ENCODE measurements around the gene PTDSS2. TPM values are rescaled to one million over a fixed set of nuclear protein-coding genes. Genes with fewer than 3 reads are reported as not detected.

Gene PTDSS2
- polyA plus RNA-seq, 4 donors, result 9.5 to 20.3 (median 15.4) TPM

DNA sequence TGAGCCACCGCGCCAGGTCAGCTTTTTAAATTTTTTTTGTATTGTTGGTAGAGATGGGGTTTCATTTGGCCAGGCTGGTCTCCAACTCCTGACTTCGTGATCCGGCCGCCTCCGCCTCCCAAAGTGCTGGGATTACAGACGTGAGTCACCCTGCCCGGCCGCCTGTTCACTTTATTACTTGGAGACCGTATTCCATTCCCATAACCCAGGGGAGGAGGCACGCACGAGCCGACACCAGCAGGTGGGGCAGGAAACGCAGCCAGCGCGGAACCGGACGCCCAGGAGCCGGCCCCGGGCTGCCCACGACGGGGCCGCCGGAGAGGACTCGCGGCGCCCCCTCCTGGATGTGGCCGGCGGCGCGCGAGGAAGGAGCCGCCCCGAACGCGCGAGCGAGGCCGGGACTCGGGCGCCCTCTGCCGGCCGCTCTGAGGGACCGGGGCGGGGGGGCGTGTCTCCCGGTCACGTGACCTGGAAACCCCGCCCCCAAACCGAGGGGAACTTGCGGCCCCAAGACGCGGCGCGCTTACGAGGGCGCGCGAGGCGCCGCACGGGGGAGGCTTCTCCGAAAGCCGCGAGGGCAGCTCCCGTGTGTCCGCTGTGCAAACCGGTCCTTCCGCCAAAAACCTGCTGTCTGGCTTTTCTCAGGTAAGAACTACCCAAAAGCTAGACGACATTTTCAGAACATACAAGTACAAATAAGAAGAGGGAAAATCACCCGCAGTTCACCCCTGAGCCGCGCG lies 68.6 kb downstream of the PTDSS2 start:
- Histone ChIP-seq H3K36me3 (ENCODE audit: control insufficient read depth in 3 of 3, insufficient read depth in 2 of 3, low read depth in 1 of 3, low read length in 3 of 3) (peaks cover 0 to 19% (median 0%) of the 10 kb centered on the region in 3 donors), H3K27me3 (ENCODE audit: control insufficient read depth in 3 of 3, insufficient read depth in 3 of 3, low read length in 3 of 3) (no peaks in the 10 kb centered on the region), H3K27ac (ENCODE audit: low read depth in 1 of 3, low read length in 2 of 3) (peak overlapping the region; percentile 24 to 83 (median 81)), H3K4me1 (ENCODE audit: control insufficient read depth in 3 of 3, insufficient read depth in 2 of 3, low read depth in 1 of 3, low read length in 2 of 3) (no peaks in the 10 kb centered on the region), H3K4me3 (ENCODE audit: low read depth in 1 of 3, low read length in 3 of 3) (peak overlapping the region in 1 of 3 donors; percentile 27), H3K9me3 (ENCODE audit: control insufficient read depth in 2 of 2, insufficient read depth in 1 of 2, low read depth in 1 of 2, low read length in 1 of 2) (peaks cover 0 to 40% of the 10 kb centered on the region in 2 donors)
- FAIRE-seq (no peak), DNase-seq (peak; percentile 93 to 97)
- WGBS, 3 donors, result 6 to 11% (median 6%) methylated on average over 43 to 74 of the region's 74 CpGs

DNA sequence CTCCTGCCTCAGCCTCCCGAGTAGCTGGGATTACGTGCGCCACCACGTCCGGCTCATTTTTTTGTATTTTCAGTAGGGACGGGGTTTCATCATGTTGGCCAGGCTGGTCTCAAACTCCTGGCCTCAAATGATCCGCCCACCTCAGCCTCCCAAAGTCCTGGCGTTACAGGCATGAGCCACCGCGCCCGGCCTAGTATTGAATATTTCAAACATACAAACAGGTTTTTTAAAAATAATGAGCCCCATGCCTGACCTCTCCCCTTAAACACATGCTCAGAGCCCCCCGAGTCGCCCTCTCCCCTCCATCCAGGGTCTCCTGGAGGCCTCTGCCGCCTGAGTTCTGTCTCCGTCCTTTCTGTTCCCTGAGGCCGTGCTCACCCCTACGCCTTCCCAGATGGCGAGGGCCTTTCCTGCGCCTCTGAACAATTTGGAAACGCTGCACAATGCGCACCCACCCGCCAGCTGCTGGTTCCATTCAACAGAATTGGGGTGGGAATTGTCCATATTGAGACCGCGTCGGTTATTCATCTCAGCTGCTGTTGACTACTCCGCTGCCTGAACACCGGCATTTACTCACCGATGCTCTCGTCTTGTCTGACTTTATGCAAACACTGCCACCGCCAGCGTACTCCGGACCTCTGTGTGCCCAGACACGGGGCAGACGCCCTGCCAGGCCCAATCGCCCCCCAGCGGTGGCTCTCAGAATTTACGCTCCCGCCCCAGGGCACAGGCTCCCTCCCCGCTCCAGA lies 70.5 kb downstream of the PTDSS2 start:
- H3K4me3 ChIP-seq (ENCODE audit: low read depth in 1 of 3, low read length in 3 of 3), result no peak overlapping the region
- no peaks in the 10 kb centered on the region for H3K27me3 ChIP-seq (ENCODE audit: control insufficient read depth in 3 of 3, insufficient read depth in 3 of 3, low read length in 3 of 3)
- 93 to 94% (median 93%) methylated on average over 39 of the region's 39 CpGs for whole genome bisulfite sequencing, 3 donors
- DNase-seq, result no peak
- no peaks in the 10 kb centered on the region for H3K4me1 ChIP-seq (ENCODE audit: control insufficient read depth in 3 of 3, insufficient read depth in 2 of 3, low read depth in 1 of 3, low read length in 2 of 3)
- H3K27ac ChIP-seq (ENCODE audit: low read depth in 1 of 3, low read length in 2 of 3), result no peak overlapping the region
- no peak for FAIRE-seq
- H3K9me3 ChIP-seq (ENCODE audit: control insufficient read depth in 2 of 2, insufficient read depth in 1 of 2, low read depth in 1 of 2, low read length in 1 of 2), result peaks cover 0 to 37% of the 10 kb centered on the region in 2 donors
- peaks cover 0 to 3% (median 0%) of the 10 kb centered on the region in 3 donors for H3K36me3 ChIP-seq (ENCODE audit: control insufficient read depth in 3 of 3, insufficient read depth in 2 of 3, low read depth in 1 of 3, low read length in 3 of 3)

GRCh38 chr11:521177-521688 lies 71.2 kb downstream of the PTDSS2 start:
- WGBS, 3 donors, result 87 to 93% (median 91%) methylated on average over 10 of the region's 10 CpGs
- FAIRE-seq, result no peak
- no peak for DNase-seq
- H3K36me3 ChIP-seq (ENCODE audit: control insufficient read depth in 3 of 3, insufficient read depth in 2 of 3, low read depth in 1 of 3, low read length in 3 of 3), result peaks cover 0 to 3% (median 0%) of the 10 kb centered on the region in 3 donors
- no peak overlapping the region for H3K27ac ChIP-seq (ENCODE audit: low read depth in 1 of 3, low read length in 2 of 3)
- no peak overlapping the region for H3K4me3 ChIP-seq (ENCODE audit: low read depth in 1 of 3, low read length in 3 of 3)
- no peaks in the 10 kb centered on the region for H3K27me3 ChIP-seq (ENCODE audit: control insufficient read depth in 3 of 3, insufficient read depth in 3 of 3, low read length in 3 of 3)
- no peaks in the 10 kb centered on the region for H3K4me1 ChIP-seq (ENCODE audit: control insufficient read depth in 3 of 3, insufficient read depth in 2 of 3, low read depth in 1 of 3, low read length in 2 of 3)
- peaks cover 0 to 34% of the 10 kb centered on the region in 2 donors for H3K9me3 ChIP-seq (ENCODE audit: control insufficient read depth in 2 of 2, insufficient read depth in 1 of 2, low read depth in 1 of 2, low read length in 1 of 2)

- 45 to 77% (median 68%) methylated on average over 17 of the region's 17 CpGs for WGBS, 3 donors
- no peak for DNase-seq
- no peak for FAIRE-seq
- Histone ChIP-seq H3K4me1 (ENCODE audit: control insufficient read depth in 3 of 3, insufficient read depth in 2 of 3, low read depth in 1 of 3, low read length in 2 of 3) (no peaks in the 10 kb centered on the region), H3K27ac (ENCODE audit: low read depth in 1 of 3, low read length in 2 of 3) (no peak overlapping the region), H3K36me3 (ENCODE audit: control insufficient read depth in 3 of 3, insufficient read depth in 2 of 3, low read depth in 1 of 3, low read length in 3 of 3) (peaks cover 0 to 21% (median 0%) of the 10 kb centered on the region in 3 donors), H3K4me3 (ENCODE audit: low read depth in 1 of 3, low read length in 3 of 3) (no peak overlapping the region), H3K9me3 (ENCODE audit: control insufficient read depth in 2 of 2, insufficient read depth in 1 of 2, low read depth in 1 of 2, low read length in 1 of 2) (peaks cover 0 to 3% of the 10 kb centered on the region in 2 donors), H3K27me3 (ENCODE audit: control insufficient read depth in 3 of 3, insufficient read depth in 3 of 3, low read length in 3 of 3) (no peaks in the 10 kb centered on the region)
Observed at GRCh38 chr11:526192-526591, 76.1 kb downstream of the PTDSS2 start.

GRCh38 chr11:528166-528814 lies 78.2 kb downstream of the PTDSS2 start:
- H3K27ac ChIP-seq (ENCODE audit: low read depth in 1 of 3, low read length in 2 of 3), result no peak overlapping the region
- FAIRE-seq (no peak), DNase-seq (no peak)
- no peaks in the 10 kb centered on the region for H3K27me3 ChIP-seq (ENCODE audit: control insufficient read depth in 3 of 3, insufficient read depth in 3 of 3, low read length in 3 of 3)
- H3K36me3 ChIP-seq (ENCODE audit: control insufficient read depth in 3 of 3, insufficient read depth in 2 of 3, low read depth in 1 of 3, low read length in 3 of 3), result peaks cover 3 to 42% (median 7%) of the 10 kb centered on the region in 3 donors
- no peaks in the 10 kb centered on the region for H3K4me1 ChIP-seq (ENCODE audit: control insufficient read depth in 3 of 3, insufficient read depth in 2 of 3, low read depth in 1 of 3, low read length in 2 of 3)
- H3K4me3 ChIP-seq (ENCODE audit: low read depth in 1 of 3, low read length in 3 of 3), result no peak overlapping the region
- 82 to 84% (median 83%) methylated on average over 30 of the region's 30 CpGs for WGBS, 3 donors
- no peaks in the 10 kb centered on the region for H3K9me3 ChIP-seq (ENCODE audit: control insufficient read depth in 2 of 2, insufficient read depth in 1 of 2, low read depth in 1 of 2, low read length in 1 of 2)

DNA sequence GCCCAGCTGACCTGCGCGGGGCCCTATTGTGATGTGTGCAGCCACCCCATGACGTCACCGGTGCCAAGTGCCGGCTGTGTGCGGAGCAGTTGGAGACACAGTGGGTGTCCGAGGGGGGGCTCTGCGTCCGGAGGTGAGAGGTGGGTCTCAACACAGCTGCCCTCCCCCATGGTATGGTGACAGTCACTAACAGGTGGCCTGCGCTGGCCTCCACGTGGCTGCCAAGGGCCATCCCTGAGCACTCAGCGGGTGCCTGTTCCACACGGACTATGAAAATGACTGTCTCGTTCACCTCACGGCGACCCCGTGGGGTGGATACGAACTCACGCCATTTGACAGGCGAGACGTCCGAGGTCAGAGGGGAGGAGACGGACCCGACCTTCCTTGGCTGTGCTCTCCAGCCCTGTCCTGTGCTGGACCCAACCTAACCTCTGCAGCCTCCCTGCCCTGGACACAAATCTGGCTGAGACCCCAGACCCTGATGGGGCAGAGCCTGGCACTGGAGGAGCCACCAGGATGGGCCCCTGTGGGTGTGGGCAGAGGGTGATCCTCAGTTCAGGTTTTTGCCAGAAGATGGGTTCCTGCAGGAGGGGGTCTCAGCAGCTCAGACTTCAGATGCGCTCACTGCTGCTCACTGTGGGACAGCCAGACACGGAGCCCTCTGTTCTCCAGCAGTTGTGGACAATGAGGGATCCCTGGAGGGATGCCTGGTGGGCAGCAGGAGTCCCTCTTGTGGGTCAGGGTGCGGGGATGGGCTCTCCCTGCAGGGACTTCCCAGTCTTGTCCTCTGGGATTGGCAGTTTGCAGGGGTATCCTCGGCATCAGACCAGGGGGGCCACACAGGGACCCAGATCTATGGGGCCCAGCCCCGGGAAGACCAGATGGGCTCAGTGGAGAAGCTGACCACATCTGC lies 79.0 kb downstream of the PTDSS2 start:
- Histone ChIP-seq H3K4me3 (ENCODE audit: low read depth in 1 of 3, low read length in 3 of 3) (no peak overlapping the region), H3K4me1 (ENCODE audit: control insufficient read depth in 3 of 3, insufficient read depth in 2 of 3, low read depth in 1 of 3, low read length in 2 of 3) (no peaks in the 10 kb centered on the region), H3K36me3 (ENCODE audit: control insufficient read depth in 3 of 3, insufficient read depth in 2 of 3, low read depth in 1 of 3, low read length in 3 of 3) (peaks cover 3 to 49% (median 10%) of the 10 kb centered on the region in 3 donors), H3K27ac (ENCODE audit: low read depth in 1 of 3, low read length in 2 of 3) (no peak overlapping the region), H3K9me3 (ENCODE audit: control insufficient read depth in 2 of 2, insufficient read depth in 1 of 2, low read depth in 1 of 2, low read length in 1 of 2) (no peaks in the 10 kb centered on the region), H3K27me3 (ENCODE audit: control insufficient read depth in 3 of 3, insufficient read depth in 3 of 3, low read length in 3 of 3) (no peaks in the 10 kb centered on the region)
- 60 to 75% (median 74%) methylated on average over 28 to 29 of the region's 29 CpGs for WGBS, 3 donors
- FAIRE-seq, result no peak
- DNase-seq, result no peak

- Histone ChIP-seq H3K36me3 (ENCODE audit: control insufficient read depth in 3 of 3, insufficient read depth in 2 of 3, low read depth in 1 of 3, low read length in 3 of 3) (peaks cover 3 to 53% (median 10%) of the 10 kb centered on the region in 3 donors), H3K9me3 (ENCODE audit: control insufficient read depth in 2 of 2, insufficient read depth in 1 of 2, low read depth in 1 of 2, low read length in 1 of 2) (no peaks in the 10 kb centered on the region), H3K27ac (ENCODE audit: low read depth in 1 of 3, low read length in 2 of 3) (no peak overlapping the region), H3K4me3 (ENCODE audit: low read depth in 1 of 3, low read length in 3 of 3) (no peak overlapping the region), H3K27me3 (ENCODE audit: control insufficient read depth in 3 of 3, insufficient read depth in 3 of 3, low read length in 3 of 3) (no peaks in the 10 kb centered on the region), H3K4me1 (ENCODE audit: control insufficient read depth in 3 of 3, insufficient read depth in 2 of 3, low read depth in 1 of 3, low read length in 2 of 3) (peaks cover 0 to 4% (median 0%) of the 10 kb centered on the region in 3 donors)
- FAIRE-seq (no peak), DNase-seq (no peak)
- 74 to 83% (median 79%) methylated on average over 17 to 18 of the region's 18 CpGs for WGBS, 3 donors
Observed at GRCh38 chr11:529728-530411, 79.8 kb downstream of the PTDSS2 start.
